ELF-1 (cell line): ENCODE data around the gene STX16.

Source experiments
- DNase-seq: peaks from one replicate; pipeline ENCODE4 v3.0.0-alpha.2; 2016; ENCODE audit warnings: low read depth, low spot score

The STX16 gene

DNA sequence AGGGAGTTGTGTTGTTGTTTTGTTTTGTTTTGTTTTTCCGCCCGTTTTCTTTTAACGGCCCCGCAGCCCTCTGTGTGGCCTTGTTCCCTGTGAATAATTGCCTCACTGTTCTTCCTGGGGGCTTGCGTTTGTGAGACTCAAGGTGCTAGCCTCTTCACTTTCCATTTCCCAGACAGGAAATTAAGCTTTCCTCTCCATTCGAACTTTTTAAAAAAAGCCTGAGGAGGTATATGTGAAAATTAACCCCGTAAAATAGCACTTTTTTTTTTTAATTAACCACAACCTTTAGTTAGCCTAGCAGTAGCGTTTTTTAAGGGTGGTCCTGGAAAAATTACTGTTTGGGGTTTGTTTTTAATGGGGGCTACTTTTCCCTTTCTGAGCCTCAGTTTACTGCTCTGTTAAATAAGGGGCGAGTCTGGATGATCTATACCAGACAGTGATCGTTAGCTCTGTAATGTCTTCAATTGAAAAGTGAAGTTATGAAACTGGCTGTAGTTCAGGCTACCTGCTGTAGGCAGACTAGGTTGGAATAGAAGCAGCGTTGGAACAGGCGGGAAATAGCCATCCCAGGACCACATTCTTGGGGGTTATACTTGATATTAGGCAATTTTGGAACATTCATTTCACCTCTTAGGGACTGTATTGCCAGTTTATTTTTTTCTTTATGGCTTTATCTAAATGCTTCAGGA, 1.7 kb downstream of the STX16 start:
- DNase-seq: no peak

DNA sequence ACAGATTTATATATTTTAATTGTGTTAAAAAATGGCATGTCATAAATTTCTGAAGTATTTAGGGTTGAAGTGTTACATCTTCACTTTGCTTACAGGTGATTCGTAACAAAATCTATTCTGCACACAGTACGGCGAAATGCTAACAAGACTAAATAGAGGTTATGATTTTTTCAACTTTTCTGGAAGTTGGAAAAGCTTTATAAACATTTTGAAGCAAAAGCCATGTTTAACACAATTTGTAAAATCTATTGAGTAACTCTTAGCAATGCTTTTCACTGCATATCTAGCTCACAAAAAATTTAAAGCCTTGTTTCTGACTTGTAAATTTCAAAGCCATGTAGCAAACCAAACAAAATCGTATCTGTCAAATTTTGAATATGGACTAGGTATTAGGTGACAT, 3.3 kb downstream of the STX16 start:
- DNase-seq: no peak

DNA sequence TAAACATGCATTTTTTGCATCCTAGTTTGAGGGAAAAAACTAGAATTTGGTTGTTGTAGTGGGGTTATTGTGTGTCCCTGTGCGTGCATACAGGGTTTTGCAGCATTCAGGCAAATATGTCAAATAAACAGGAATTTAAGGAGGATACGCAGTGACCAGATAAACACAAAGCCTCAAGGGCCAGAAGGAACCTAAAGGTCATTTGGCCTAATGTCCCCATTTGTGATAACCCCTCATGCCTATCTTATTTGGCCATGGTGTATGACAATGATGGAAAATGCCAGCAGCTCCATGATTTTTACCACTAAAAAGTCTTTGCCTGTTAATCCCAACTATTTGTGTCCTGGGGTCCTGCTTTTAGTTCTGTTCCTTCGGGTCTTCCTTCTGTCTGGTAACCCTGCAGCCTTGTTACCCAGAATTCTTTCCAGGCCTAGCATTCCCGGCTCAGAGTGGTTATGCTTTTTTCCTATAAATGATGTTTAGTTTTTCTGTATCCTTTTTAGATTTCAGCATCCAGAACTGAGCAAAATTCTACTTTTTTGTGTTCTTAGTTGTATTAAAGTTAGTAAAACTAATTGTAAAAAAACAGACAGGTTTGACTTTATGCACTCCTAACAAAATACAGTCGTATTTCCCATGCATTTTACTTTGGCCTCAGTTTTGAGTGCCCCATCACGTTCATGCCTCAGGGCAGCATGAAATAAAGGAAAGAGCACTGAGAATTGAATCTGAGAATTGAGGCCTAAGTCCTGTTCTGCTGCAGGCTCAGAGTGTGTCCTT, 4.4 kb downstream of the STX16 start:
- DNase-seq: peak; percentile 52

DNA sequence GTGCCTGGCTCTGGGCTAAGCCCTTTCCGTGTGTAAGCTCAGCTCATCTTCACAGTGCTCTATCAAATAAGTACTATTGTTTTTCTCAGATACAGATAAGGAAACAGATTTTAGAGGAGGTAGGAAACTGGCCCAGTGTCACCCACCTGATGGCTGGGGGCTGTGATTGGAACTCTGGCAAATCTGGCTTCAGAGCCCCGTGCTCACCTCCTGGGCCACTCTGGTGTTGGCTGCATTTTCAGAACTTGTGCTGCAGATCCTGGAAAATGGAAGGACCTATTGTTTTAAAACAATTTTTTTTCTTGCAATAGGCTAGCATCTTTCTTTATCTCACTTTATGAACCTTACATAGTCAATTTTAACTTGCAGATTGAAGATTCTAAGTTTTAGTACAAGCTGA, 5.7 kb downstream of the STX16 start:
- peak; percentile 22 for DNase-seq

DNA sequence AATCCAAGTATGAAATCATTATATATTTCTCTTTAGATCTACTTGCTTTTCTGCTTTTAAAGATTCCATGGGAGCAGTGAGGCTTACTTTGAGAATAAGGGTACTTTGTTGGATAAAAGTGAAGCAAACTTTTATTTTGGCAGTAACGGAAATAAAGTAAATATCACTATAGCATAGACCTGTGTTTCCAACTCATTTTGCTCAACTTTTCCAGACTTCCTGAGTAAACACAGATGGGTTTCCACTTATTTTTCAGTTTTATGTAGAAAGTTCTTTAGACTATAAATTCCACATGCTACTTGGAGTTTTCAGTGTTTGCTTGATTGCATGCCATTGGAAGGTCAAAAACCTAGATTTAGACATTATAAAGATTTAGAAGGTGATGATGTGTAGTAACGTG, 6.2 kb downstream of the STX16 start:
- no peak for DNase-seq

DNA sequence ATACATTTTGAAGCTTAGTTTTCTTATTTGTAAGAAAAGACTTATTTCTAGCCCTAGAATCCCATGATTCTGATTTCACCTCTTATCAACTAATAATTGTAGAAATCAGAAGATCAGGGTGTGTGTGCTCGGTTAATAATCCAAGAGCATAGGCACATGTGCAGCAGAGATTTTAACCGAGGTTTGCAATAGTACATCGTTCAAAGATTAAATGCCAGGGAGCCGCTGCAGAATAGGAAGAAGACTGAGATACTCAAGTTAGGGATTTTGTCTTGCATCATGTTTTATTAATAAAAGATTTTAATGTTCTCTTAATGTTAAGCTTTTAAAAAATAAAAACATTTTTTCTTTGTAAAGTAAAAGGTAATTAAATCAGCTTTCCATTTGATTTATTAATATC, 6.9 kb downstream of the STX16 start:
- no peak for DNase-seq

DNA sequence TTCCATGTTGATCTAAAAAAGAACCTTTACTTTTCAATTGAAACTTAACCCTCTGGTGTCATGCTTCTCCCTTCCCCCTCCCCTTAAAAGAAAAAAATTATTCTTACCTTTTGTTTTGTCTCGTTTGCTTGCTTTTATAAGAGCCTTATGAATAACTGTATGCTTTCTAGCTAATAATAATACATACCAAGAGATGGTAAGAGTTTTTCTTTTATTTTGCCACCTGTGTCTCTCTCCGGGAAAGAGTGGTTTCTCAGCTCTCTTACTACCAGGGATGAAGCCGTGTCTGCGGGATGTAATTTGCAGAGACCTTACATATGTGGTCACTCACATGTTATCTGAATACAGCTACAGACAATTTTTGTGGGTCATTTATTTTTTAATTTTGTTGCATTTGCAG, 7.7 kb downstream of the STX16 start:
- DNase-seq: no peak

DNA sequence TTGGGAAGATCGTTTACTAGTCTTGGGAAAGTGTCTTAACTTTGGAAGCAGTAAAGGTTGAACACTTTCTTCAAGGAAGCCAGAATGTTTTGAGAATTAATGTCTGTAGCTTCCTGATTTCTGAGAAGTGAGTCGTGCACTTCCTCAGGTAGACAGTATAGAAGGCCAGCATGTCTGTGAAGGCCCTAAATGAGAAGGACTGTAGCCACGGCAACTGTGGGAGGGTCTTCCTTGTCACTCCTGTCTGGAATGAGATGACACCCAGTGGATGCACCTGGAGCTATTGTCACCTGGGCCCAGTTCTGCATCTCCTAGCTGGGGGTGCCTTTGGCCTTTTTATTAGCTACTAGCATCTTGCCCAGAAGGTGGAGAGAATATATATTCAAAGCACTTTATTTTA, 8.8 kb downstream of the STX16 start:
- DNase-seq: no peak

DNA sequence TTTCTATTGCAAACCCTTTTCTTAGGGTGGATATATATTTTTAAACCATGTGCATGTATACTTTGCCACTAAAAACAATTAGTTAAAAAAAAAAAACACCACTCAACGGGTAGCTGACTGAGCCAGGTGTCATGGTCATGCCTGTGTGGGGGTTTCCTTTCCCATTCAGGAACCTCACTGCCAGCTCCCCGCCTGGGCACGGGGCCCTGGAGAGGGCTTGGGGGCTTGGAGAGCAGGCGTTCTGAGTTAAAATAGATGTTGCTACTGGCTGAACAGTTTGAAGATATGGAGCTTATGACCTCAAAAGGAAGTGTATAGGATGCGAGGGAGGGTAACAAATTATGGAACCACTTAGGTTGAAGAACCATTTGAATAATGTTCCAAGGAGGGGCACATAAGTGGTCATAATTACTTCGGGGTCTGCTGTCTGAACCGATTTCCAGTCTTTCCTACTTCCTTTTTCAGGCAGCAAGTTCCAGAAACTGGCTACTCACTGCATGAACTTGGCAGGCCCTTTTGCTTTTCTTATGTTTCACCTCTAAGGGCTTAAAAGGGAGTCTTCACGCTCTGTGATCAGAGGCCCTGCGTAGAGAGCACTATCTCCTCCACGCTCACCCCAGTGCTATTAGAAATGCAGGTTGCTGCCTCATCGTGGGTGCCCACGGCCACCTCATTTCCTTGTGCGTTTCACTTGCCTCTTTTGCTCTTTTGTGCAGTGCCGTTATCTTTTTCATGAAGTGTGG, 9.9 kb downstream of the STX16 start:
- DNase-seq: no peak

DNA sequence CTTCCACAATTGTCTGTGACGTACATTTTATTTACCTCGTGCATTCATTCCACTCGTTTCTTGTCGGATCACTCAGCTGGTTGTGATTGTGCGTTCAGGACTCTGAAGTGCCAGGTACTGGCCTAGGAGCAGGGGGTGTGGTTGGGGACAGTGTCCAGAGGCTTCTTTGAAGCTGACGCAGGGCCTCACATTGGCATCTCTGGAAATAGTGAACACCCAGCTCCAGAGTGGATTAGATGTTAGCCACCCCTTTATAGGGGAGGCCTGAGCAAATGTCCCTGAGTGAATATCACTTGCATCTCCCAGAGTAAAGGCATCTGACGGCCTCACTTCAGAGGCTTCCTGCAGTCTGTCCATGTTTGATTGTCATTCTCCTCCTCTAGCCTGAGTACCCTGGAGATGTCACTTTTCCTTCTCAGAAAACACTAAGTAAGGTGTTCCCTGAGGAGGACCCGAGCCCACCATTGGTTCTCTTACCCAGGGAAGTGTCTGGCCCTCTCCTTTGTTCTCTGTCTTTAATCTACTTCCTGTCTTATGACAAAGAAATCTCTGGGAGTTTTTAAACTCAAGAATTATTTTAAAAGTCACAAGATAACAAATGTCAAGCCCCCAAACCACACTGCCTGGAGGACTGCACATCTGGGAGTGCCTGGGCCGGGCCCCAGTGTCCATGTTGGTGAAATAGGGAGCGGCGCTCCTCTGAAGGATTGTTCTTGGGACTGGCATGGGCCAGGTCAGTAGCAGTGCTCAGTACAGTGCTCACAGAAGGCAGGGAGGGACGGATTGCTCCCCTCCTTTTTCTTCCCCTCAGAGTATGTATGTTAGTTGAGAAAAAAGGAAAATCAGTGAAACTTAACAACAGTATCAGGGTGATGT, 10.8 kb downstream of the STX16 start:
- DNase-seq: no peak

DNA sequence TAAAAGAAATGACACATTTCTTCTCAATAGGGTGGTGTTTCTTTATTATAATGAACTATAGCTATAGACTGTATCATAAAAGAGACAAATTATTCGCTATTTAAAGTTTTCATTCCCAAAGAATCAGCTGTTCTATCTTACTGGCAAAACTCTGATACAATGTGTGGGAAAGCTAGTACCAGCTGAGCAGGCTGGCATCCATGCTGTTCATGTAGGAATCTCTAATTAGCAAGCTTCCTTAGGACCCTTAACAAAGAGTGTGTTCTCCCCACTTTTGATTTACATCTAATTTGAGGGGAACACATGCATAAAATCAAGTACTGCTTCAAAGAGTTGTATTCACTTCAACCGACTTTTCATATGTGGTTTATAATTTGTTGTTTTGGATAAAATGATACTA, 13.2 kb downstream of the STX16 start:
- no peak for DNase-seq

DNA sequence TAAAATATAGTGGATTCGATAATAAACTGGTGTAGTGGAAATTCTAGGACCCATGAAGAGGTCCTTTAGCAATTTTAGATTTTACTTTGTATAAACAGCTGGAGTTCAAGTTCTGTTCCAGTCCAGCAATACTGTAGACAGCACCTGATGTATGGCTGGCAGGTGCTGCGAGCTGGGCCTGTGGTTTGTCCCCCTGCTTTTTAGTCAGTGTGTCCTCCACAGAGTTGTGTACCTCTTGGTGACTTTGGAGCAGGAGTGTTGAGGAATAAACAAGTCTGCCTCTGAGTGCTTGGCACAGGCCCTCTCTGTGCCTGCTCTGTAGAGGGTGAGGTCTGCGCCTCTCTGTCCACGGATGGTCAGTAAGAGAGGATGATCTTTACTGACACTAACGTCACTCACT, 13.8 kb downstream of the STX16 start:
- DNase-seq: no peak

DNA sequence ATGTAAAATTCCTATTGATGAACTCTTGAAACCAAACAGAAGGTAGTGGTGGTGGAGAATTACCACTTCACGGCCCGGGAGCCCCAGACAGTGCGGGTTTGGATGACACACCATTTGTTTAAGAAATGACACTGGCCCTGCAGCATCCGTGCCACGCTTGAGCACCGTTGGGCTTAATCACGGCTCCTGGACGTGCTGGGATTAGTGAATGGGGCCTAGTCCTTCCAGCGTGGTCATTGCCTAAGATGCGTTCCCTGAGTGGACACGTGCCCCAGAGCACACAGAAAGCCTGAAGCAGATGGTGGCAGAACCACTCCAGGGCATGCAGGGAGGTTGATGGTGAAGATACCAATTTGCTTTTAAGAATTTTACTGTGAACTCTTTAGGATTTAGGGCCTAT, 14.5 kb downstream of the STX16 start:
- peak; percentile 37 for DNase-seq

DNA sequence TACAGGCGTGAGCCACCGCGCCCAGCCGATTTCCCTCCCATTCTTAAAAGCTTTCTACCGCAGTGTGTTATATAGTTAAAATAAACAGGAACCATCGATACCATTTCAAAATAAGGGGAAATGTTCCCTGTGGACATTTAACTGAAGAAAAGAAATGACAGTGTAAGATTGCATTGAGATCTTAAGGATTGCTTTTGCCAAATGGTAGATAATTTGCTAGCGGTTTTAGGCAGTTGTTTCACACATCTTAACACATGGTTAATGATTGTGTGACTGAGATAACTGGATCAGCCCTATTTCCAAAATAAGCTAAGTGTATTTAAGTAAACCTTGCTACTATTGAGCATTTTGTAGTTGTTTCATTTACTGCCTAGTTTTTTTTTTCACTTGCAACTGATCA, 15.6 kb downstream of the STX16 start:
- DNase-seq: no peak

DNA sequence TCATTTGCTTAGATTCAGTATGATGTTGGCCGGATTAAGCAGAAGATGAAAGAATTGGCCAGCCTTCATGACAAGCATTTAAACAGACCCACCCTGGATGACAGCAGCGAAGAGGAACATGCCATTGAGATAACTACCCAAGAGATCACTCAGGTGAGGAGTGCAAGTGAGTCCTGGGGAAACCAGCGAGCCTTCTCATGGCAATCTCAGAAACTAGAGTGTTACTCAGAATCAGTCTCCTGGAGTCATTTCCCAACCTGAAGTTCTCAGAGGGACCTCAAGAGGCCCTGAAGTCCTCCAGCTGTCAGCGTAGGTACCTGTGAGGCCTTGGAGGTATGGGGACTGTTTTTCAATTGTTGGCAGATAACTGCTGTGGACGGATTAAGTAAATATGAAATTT, 16.9 kb downstream of the STX16 start:
- DNase-seq: no peak

DNA sequence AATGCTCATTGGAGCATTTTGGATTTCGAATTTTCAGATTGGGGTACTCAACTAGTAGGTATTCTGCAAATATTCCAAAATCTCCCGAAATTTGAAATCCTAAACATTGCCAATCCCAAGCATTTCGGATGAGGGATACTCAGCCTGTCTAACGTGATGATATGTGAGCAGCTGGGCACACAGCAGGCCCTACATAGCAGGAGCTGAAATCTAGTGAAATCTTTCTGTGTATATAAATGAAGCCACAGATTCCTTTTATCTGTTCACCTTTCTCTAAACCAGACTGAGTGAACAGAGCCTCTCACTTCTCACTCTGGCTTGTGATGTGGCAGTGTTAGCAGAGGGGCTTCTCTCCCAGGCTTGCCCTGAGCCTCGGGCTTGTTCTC, 17.8 kb downstream of the STX16 start:
- no peak for DNase-seq

DNA sequence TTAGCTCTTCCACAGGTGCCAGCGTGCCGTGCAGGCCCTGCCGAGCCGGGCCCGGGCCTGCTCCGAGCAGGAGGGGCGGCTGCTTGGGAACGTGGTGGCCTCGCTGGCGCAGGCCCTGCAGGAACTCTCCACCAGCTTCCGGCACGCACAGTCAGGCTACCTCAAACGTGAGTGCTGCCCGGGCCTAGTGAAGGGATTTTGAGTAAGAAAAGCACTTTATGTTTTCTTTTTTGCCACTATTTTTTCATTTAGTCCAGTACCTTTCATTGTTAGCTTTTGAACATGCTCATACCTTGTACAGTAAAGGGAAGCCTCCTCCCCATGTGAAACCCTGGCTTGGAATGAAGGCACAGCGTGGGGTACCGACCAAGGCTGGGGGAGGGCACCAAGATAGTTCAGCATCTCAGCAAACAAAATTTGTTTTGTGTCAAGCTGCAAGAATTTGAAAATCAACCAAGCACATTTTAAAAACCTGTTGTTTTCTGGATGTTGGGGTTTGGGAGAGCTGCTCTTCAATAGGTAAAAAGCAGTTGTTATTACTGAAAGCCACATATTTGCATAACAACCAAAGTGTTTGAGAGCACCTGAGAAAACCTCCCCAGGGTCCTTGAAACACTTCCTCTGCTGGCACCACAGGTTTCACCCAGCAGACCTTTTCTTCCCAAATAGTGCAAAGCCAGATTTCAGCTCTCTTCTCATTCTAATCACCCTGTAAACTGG, 18.4 kb downstream of the STX16 start:
- DNase-seq: peak; percentile 84

DNA sequence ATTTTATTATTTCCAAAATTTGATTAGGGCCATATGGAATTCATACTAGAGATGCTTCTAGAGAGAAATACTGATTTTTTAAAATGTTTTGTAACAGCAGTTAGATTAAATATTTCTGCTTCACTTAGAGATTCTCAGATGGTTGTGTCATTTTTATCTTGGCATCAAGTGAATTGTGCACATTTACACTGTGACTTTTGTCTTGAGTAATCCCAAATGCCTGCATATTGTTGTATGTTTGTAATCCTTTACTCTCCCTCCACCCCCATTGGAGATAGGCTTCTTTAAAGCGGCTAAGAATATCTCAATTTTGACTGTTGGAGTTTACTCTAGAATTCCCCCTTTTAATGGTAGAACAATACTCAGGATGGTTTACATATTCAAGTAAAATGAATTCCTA, 19.0 kb downstream of the STX16 start:
- DNase-seq: no peak

DNA sequence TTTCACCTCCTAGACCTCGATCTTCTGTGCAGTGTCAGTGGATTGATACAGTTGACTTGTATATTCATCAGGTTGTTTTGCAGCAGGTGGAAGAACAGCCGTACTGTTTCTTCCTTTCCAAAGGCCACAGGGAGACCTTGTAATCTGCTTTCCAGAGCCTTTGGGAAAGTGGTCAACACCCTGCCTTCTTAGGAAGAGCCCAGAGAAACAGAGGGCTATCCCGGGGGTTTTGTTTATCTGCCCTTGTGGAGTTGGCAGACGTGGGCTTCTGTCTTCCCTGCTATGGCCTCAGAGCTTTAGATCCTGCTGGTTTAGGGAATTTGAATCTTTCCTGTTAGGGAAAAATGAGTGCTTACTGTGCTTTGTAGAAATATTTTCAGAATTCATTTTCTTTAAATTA, 19.6 kb downstream of the STX16 start:
- DNase-seq: no peak

DNA sequence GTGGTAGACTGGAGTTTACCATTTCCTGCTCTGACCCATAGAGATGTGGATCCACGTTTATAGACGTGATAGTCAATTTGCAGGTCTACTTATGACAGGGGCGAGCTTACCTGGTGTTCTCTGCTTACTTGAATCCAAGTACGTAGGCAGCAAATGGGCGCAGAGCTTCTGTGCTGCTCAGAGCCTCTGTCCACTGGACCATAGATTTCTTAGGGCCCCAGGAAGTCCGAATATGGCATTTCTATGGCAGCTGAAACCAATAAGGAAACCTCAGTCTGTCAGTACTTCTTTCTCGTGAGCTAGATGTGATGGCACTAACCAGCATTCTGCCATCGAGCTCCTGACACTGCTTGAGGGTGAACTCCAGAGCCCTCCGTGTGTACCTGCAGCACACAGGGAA, 22.0 kb downstream of the STX16 start:
- DNase-seq: no peak

DNA sequence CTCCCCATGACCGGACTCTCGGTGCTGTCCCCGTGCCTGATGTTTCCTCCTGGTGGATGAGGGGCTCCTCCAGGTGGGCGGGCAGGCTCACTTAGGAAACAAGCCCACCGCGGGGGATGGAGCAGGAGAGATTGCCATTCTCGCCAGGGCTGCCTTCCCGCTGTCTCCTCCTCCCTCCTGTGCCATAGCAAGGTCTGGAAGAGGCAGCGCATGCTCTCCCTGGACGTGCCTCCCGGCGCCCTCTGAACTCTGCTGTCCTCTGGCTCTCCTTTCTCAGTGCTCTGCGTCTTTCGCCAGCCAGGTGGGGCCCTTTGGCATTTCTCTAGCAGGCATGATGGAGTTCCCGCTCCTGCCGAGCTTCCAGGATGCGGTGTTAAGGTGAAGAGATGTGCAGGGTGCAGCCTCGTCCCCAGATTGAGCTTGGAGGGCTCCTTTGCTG, 24.1 kb downstream of the STX16 start:
- no peak for DNase-seq
